ENCODE measurements around the gene WDR20. TPM values are rescaled to one million over a fixed set of nuclear protein-coding genes. Genes with fewer than 3 reads are reported as not detected.

WDR20 gene
- total and polyA plus RNA-seq, 2 experiments from 2014 or later, result 15.3 to 24.0 TPM

- Histone ChIP-seq H4K20me1 (ENCODE audit: insufficient read depth, poor library complexity, severe bottlenecking) (peaks cover 16% of the 10 kb centered on the region), H2AFZ (no peak overlapping the region), H3K79me2 (peaks cover 37% of the 10 kb centered on the region), H3K36me3 (replicated peaks; ENCODE audit: insufficient read depth, low read depth) (no peaks in the 10 kb centered on the region), H3K9me3 (ENCODE audit: low read depth) (no peaks in the 10 kb centered on the region), H3K4me1 (ENCODE audit: insufficient read depth) (no peaks in the 10 kb centered on the region), H3K4me3 (no peak overlapping the region), H3K27ac (no peak overlapping the region), H3K27me3 (no peaks in the 10 kb centered on the region), H3K4me2 (no peak overlapping the region), H3K9me2 (replicated peaks; ENCODE audit: insufficient read depth) (no peaks in the 10 kb centered on the region)
- no peak for DNase-seq (ENCODE audit: low spot score)
- WGBS (ENCODE audit: low lambda C conversion rate, missing lambda C conversion rate), result 91% methylated on average over 8 of the region's 8 CpGs
- TF ChIP-seq EZH2 (IDR thresholded peaks at IDR 0.05; ENCODE audit: borderline replicate concordance) (no peak), EZH2phosphoT487 (IDR thresholded peaks at IDR 0.05; ENCODE audit: low read depth, severe bottlenecking, unreplicated experiment) (no peak), CTCF (IDR thresholded peaks at IDR 0.05; ENCODE audit: poor library complexity) (no peak)
Observed at GRCh38 chr14:102206918-102207317, 67.2 kb downstream of the WDR20 start.

- no peaks in the 10 kb centered on the region for H3K4me1 ChIP-seq (ENCODE audit: insufficient read depth)
- H3K9me2 ChIP-seq (replicated peaks; ENCODE audit: insufficient read depth), result no peaks in the 10 kb centered on the region
- peaks cover 8% of the 10 kb centered on the region for H4K20me1 ChIP-seq (ENCODE audit: insufficient read depth, poor library complexity, severe bottlenecking)
- no peak overlapping the region for H3K27ac ChIP-seq
- no peaks in the 10 kb centered on the region for H3K9me3 ChIP-seq (ENCODE audit: low read depth)
- no peak overlapping the region for H2AFZ ChIP-seq
- TF ChIP-seq EZH2 (IDR thresholded peaks at IDR 0.05; ENCODE audit: borderline replicate concordance) (no peak), CTCF (IDR thresholded peaks at IDR 0.05; ENCODE audit: poor library complexity) (no peak), EZH2phosphoT487 (IDR thresholded peaks at IDR 0.05; ENCODE audit: low read depth, severe bottlenecking, unreplicated experiment) (no peak)
- no peak overlapping the region for H3K4me3 ChIP-seq
- H3K79me2 ChIP-seq, result peaks cover 34% of the 10 kb centered on the region
- 97% methylated on average over 13 of the region's 13 CpGs for WGBS (ENCODE audit: low lambda C conversion rate, missing lambda C conversion rate)
- no peaks in the 10 kb centered on the region for H3K27me3 ChIP-seq
- no peak overlapping the region for H3K4me2 ChIP-seq
- DNase-seq (ENCODE audit: low spot score), result no peak
- H3K36me3 ChIP-seq (replicated peaks; ENCODE audit: insufficient read depth, low read depth), result no peaks in the 10 kb centered on the region
Observed at GRCh38 chr14:102207831-102208365, 68.2 kb downstream of the WDR20 start.

- H3K27ac ChIP-seq, result no peak overlapping the region
- WGBS (ENCODE audit: low lambda C conversion rate, missing lambda C conversion rate), result 96% methylated on average over 17 of the region's 17 CpGs
- no peaks in the 10 kb centered on the region for H3K9me3 ChIP-seq (ENCODE audit: low read depth)
- H3K4me3 ChIP-seq, result no peak overlapping the region
- peaks cover 10% of the 10 kb centered on the region for H4K20me1 ChIP-seq (ENCODE audit: insufficient read depth, poor library complexity, severe bottlenecking)
- DNase-seq (ENCODE audit: low spot score), result no peak
- no peak overlapping the region for H2AFZ ChIP-seq
- no peaks in the 10 kb centered on the region for H3K36me3 ChIP-seq (replicated peaks; ENCODE audit: insufficient read depth, low read depth)
- no peaks in the 10 kb centered on the region for H3K4me1 ChIP-seq (ENCODE audit: insufficient read depth)
- H3K9me2 ChIP-seq (replicated peaks; ENCODE audit: insufficient read depth), result no peaks in the 10 kb centered on the region
- no peaks in the 10 kb centered on the region for H3K27me3 ChIP-seq
- no peak overlapping the region for H3K4me2 ChIP-seq
- TF ChIP-seq EZH2phosphoT487 (IDR thresholded peaks at IDR 0.05; ENCODE audit: low read depth, severe bottlenecking, unreplicated experiment), result no peak
- no peak for TF ChIP-seq CTCF (IDR thresholded peaks at IDR 0.05; ENCODE audit: poor library complexity)
- TF ChIP-seq EZH2 (IDR thresholded peaks at IDR 0.05; ENCODE audit: borderline replicate concordance), result no peak
- H3K79me2 ChIP-seq, result peaks cover 28% of the 10 kb centered on the region
Observed at GRCh38 chr14:102208741-102209140, 69.0 kb downstream of the WDR20 start.

All from hepatocyte (in vitro differentiated cells).